Transverse colon (tissue), 4 donors: Measurements from ENCODE around the gene GALNT13.

Experiments used
- EP300 ChIP-seq: sonication (generic); formaldehyde crosslinking; IDR thresholded peaks from one replicate; pipeline ENCODE4 v1.6.1; 2017; ENCODE audit warnings: antibody characterized with exemption, low read depth
- POLR2A ChIP-seq: fragments of 450-650 bp; IDR thresholded peaks from one replicate; pipeline ENCODE4 v1.6.1; 2016; ENCODE audit warnings: antibody characterized with exemption, mild to moderate bottlenecking, moderate library complexity
- POLR2AphosphoS5 ChIP-seq, 3 donors: sonication (generic); formaldehyde crosslinking; IDR thresholded peaks; one replicate each; pipeline ENCODE4 v1.6.1; 2016; ENCODE audit warnings: antibody characterized with exemption in 3 of 3
- TF ChIP-seq, protein P1 (sequence below), 5 experiments: fragments of 200-600 bp in 3 of 5; fragments of 450-650 bp in 2 of 5; sonication (generic) in 3 of 5; IDR thresholded peaks; 1 replicate in 2 of 5; 2 replicates in 3 of 5; pipeline ENCODE4 v1.5.1; 2016 to 2017; ENCODE audit warnings: antibody characterized with exemption in 5 of 5, inconsistent platforms in 3 of 5, mild to moderate bottlenecking in 2 of 5, moderate library complexity in 1 of 5

DNA sequence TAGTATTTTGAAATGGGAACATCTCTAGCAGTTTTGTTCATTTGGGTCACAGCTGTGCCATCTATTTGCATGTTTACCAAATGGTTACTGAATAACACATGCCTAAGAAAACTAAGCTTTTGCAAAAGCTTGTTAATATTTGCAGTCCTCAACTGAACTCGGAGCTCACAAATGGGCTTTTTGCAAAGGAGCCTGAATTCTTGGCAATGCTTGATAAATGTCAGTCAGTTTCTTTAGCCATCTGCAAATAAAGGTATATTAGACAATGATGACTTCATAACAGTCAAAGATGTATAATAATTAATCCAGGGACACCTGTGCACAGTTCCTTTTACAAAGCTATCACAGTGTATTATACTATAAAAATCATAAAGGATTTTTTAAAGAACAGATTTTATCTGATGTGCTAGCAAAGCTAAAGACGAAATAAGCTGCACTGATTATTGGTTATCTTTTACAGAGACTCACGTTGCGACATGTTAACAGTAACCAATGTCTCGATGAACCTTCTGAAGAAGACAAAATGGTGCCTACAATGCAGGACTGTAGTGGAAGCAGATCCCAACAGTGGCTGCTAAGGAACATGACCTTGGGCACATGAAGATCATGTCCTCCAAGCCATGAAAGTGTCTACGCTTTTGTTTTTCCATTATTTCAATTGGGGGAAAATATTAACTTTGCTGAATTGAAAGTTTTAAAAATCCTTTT, 578.4 kb downstream of the GALNT13 start:
- TF ChIP-seq, protein P1, sequence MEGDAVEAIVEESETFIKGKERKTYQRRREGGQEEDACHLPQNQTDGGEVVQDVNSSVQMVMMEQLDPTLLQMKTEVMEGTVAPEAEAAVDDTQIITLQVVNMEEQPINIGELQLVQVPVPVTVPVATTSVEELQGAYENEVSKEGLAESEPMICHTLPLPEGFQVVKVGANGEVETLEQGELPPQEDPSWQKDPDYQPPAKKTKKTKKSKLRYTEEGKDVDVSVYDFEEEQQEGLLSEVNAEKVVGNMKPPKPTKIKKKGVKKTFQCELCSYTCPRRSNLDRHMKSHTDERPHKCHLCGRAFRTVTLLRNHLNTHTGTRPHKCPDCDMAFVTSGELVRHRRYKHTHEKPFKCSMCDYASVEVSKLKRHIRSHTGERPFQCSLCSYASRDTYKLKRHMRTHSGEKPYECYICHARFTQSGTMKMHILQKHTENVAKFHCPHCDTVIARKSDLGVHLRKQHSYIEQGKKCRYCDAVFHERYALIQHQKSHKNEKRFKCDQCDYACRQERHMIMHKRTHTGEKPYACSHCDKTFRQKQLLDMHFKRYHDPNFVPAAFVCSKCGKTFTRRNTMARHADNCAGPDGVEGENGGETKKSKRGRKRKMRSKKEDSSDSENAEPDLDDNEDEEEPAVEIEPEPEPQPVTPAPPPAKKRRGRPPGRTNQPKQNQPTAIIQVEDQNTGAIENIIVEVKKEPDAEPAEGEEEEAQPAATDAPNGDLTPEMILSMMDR (IDR thresholded peaks at IDR 0.05), result no peak
- TF ChIP-seq POLR2A, result no peak
- TF ChIP-seq POLR2AphosphoS5 (IDR thresholded peaks at IDR 0.05), result no peak
- TF ChIP-seq EP300, result no peak
